ENCODE measurements around the gene DMD. TPM values are rescaled to one million over a fixed set of nuclear protein-coding genes. Genes with fewer than 3 reads are reported as not detected.

The DMD gene
- total and polyA plus RNA-seq, 2 of the 8 experiments (the other 6 are each of a cell fraction or from before 2014, with no cell fraction given): 4.8 to 7.4 TPM

DNA sequence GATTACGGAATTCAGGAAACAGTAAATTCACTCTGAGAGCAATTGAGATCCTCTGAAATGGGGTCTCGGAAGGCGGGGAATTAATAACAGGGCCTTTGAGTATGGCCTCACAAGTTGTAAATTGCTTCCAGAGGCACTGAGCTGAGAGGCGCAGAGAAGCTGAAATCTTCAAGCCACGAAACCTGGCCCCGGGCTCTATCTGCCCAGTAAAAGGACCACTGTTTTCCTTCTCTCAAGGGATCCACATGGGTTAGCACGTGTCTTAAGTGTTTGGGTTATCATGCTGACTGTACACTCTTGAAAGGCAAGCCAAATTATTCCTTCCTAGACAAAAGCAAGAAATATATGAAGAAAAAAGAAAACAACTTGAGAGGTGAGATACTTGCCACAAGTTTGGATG is 1126.6 kb downstream of the DMD start:
- WGBS, 2 experiments (ENCODE audit: extremely low coverage in 1 of 2, insufficient coverage in 1 of 2, insufficient read length in 1 of 2, insufficient replicate concordance in 2 of 2, low coverage in 1 of 2, low lambda C conversion rate in 2 of 2, missing lambda C conversion rate in 1 of 2): 89% methylated on average over 6 of the region's 7 CpGs; no CpG with 5 or more reads in 1 of the 2 experiments

More for the DNA sequence above, 1126.6 kb downstream of the DMD start:
- Histone ChIP-seq H3K18ac (ENCODE audit: extremely low read depth, low read length) (no peak overlapping the region), H3K4me2 (ENCODE audit: insufficient read depth in 1 of 2, low read depth in 2 of 2, low read length in 2 of 2) (no peak overlapping the region), H2BK5ac (ENCODE audit: low read depth, low read length) (no peak overlapping the region), H3K79me2 (ENCODE audit: control insufficient read depth in 1 of 2, insufficient read depth in 2 of 2, low read length in 2 of 2) (no peaks in the 10 kb centered on the region), H3K27me3 (replicated peaks in 1 of 4; ENCODE audit: control insufficient read depth in 3 of 4, extremely low read depth in 1 of 4, insufficient read depth in 3 of 4, low read length in 3 of 4) (no peaks in the 10 kb centered on the region), H3K4ac (replicated peaks; ENCODE audit: insufficient read length, low read depth, low read length) (no peak overlapping the region), H2AK5ac (ENCODE audit: low read depth, low read length) (no peak overlapping the region), H3K36me3 (ENCODE audit: control insufficient read depth in 2 of 4, insufficient read depth in 4 of 4, low read length in 3 of 4) (no peaks in the 10 kb centered on the region), H2BK20ac (ENCODE audit: low read length) (no peak overlapping the region), H2AFZ (ENCODE audit: low read length) (no peak overlapping the region), H4K91ac (replicated peaks; ENCODE audit: insufficient read length, low read length) (no peak overlapping the region), H2BK12ac (ENCODE audit: low read depth, low read length) (no peak overlapping the region), H4K20me1 (replicated peaks in 1 of 2; ENCODE audit: control insufficient read depth in 1 of 2, insufficient read depth in 2 of 2, low read length in 2 of 2) (no peaks in the 10 kb centered on the region), H3K23ac (ENCODE audit: insufficient read length) (no peak overlapping the region), H2BK15ac (ENCODE audit: low read length) (no peak overlapping the region), H3K4me1 (replicated peaks in 1 of 4; ENCODE audit: control insufficient read depth in 3 of 4, insufficient read depth in 4 of 4, low read length in 3 of 4) (no peaks in the 10 kb centered on the region), H2BK120ac (replicated peaks; ENCODE audit: low read depth, low read length) (no peak overlapping the region), H3K23me2 (ENCODE audit: low read depth, low read length) (no peaks in the 10 kb centered on the region), H3K27ac (ENCODE audit: low read depth, low read length) (no peak overlapping the region), H4K8ac (ENCODE audit: extremely low read depth, insufficient read depth, low read length) (no peak overlapping the region), H3K9ac (replicated peaks in 1 of 4; ENCODE audit: extremely low read depth in 1 of 4, low read depth in 3 of 4, low read length in 3 of 4) (no peak overlapping the region), H4K5ac (ENCODE audit: insufficient read length, low read depth, low read length) (no peak overlapping the region), H3K4me3 (ENCODE audit: extremely low read depth in 1 of 4, insufficient read depth in 2 of 4, low read depth in 3 of 4, low read length in 4 of 4) (no peak overlapping the region), H3K14ac (ENCODE audit: insufficient read length) (no peak overlapping the region), H3K56ac (replicated peaks; ENCODE audit: insufficient read length, low read depth, low read length) (no peak overlapping the region), H3K9me3 (ENCODE audit: insufficient read depth in 2 of 2, low read depth in 1 of 2, low read length in 1 of 2) (no peaks in the 10 kb centered on the region), H3K79me1 (ENCODE audit: low read depth, low read length) (no peaks in the 10 kb centered on the region)
- CTCF ChIA-PET (ENCODE audit: partially characterized antibody): interaction anchor here (1.2 kb wide), 1 partner anchor 1047 kb away, joined by 3 read pairs; no protein-coding TSS in a partner anchor
- FAIRE-seq (no peak), DNase-seq (ENCODE audit: low read depth in 1 of 2, low spot score in 2 of 2) (no peak)
- POLR2A ChIA-PET (ENCODE audit: partially characterized antibody): no interaction called here
- TF ChIP-seq NANOG (IDR thresholded peaks at IDR 0.05; ENCODE audit: insufficient read depth, low read depth, low read length, poor library complexity, severe bottlenecking) (no peak), BCL11A (IDR thresholded peaks at IDR 0.05; ENCODE audit: low read depth in 2 of 2, low read length in 2 of 2) (no peak), RAD21 (IDR thresholded peaks at IDR 0.05 in 1 of 2, conservative IDR thresholded peaks at IDR 0.05 in 1 of 2; ENCODE audit: low read depth in 2 of 2, low read length in 2 of 2) (no peak)

Measured in H1 (cell line).